Measurements from ENCODE around the gene SELP.

The SELP gene

DNA sequence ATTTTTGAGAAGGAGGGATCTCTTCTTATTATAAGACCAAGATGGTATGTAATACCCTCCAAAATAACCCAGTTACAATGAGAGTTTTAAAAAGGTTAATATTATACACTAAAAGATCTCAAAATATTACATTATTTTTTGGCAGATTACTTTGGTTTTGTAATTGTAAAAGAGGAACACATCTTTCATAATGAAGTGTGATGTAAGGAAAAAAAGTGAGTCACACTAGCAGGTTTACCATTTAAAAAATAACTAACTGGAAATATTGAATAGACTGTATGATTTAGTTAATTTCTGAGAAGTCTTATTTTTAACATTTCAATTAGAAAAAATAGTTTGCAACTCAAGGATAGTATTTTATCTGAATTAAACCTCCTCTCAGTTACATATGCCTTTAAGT, 44.7 kb downstream of the SELP start:
- TF ChIP-seq, protein P1, sequence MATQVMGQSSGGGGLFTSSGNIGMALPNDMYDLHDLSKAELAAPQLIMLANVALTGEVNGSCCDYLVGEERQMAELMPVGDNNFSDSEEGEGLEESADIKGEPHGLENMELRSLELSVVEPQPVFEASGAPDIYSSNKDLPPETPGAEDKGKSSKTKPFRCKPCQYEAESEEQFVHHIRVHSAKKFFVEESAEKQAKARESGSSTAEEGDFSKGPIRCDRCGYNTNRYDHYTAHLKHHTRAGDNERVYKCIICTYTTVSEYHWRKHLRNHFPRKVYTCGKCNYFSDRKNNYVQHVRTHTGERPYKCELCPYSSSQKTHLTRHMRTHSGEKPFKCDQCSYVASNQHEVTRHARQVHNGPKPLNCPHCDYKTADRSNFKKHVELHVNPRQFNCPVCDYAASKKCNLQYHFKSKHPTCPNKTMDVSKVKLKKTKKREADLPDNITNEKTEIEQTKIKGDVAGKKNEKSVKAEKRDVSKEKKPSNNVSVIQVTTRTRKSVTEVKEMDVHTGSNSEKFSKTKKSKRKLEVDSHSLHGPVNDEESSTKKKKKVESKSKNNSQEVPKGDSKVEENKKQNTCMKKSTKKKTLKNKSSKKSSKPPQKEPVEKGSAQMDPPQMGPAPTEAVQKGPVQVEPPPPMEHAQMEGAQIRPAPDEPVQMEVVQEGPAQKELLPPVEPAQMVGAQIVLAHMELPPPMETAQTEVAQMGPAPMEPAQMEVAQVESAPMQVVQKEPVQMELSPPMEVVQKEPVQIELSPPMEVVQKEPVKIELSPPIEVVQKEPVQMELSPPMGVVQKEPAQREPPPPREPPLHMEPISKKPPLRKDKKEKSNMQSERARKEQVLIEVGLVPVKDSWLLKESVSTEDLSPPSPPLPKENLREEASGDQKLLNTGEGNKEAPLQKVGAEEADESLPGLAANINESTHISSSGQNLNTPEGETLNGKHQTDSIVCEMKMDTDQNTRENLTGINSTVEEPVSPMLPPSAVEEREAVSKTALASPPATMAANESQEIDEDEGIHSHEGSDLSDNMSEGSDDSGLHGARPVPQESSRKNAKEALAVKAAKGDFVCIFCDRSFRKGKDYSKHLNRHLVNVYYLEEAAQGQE (IDR thresholded peaks at IDR 0.05; ENCODE audit: low read depth), result no peak
- TF ChIP-seq EGR1 (IDR thresholded peaks at IDR 0.05) (no peak), RAD21 (IDR thresholded peaks at IDR 0.05; ENCODE audit: low read depth) (no peak), ZBTB7A (IDR thresholded peaks at IDR 0.05; ENCODE audit: low read depth) (no peak), NFIC (IDR thresholded peaks at IDR 0.05) (no peak), CEBPB (IDR thresholded peaks at IDR 0.05) (no peak), CREB1 (IDR thresholded peaks at IDR 0.05; ENCODE audit: low read depth) (no peak), EP300 (IDR thresholded peaks at IDR 0.05; ENCODE audit: borderline replicate concordance) (no peak), TEAD4 (IDR thresholded peaks at IDR 0.05) (no peak), TCF12 (IDR thresholded peaks at IDR 0.05; ENCODE audit: low read depth) (no peak), FOXM1 (IDR thresholded peaks at IDR 0.05; ENCODE audit: borderline replicate concordance, low read depth) (no peak), YY1 (IDR thresholded peaks at IDR 0.05; ENCODE audit: low read depth) (no peak), TAF1 (IDR thresholded peaks at IDR 0.05; ENCODE audit: low read depth) (no peak)
- TF ChIP-seq, protein P2, sequence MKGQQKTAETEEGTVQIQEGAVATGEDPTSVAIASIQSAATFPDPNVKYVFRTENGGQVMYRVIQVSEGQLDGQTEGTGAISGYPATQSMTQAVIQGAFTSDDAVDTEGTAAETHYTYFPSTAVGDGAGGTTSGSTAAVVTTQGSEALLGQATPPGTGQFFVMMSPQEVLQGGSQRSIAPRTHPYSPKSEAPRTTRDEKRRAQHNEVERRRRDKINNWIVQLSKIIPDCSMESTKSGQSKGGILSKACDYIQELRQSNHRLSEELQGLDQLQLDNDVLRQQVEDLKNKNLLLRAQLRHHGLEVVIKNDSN (IDR thresholded peaks at IDR 0.05), result no peak
- TF ChIP-seq, protein P3, sequence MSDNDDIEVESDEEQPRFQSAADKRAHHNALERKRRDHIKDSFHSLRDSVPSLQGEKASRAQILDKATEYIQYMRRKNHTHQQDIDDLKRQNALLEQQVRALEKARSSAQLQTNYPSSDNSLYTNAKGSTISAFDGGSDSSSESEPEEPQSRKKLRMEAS (IDR thresholded peaks at IDR 0.05), result no peak

DNA sequence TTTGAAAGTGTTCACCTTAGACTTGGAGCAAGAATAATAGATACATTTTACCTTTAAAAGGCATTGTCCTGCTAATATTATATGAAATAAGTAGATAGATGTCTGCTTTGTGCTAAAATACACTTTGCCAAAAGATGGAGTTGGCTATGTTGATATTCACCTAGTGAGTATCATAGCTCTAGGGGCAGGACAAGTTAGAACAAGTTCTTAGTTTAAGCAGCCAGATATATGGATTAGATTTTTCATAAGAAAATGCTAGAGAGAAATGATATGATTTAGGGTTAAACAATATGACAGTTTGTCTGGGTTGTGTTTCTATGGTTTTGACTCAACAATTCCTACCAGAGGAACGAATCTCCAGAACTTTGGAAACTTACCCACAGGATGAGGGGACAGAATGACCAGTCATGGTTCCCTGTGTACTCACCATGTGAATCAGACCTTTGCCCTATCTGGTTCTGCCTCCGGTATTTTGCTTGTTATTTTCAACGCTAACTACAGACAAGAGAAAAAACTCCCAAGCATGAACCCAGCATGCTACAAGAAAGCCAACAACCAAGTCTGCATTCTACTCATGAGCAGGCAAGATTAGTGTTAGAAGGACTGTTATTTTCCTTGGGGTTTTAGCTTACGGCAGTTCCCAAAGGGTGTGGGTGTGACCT, 45.3 kb downstream of the SELP start:
- no peak for TF ChIP-seq EGR1 (IDR thresholded peaks at IDR 0.05)
- TF ChIP-seq TEAD4 (IDR thresholded peaks at IDR 0.05), result no peak
- no peak for TF ChIP-seq TCF12 (IDR thresholded peaks at IDR 0.05; ENCODE audit: low read depth)
- TF ChIP-seq EP300 (IDR thresholded peaks at IDR 0.05; ENCODE audit: borderline replicate concordance), result no peak
- TF ChIP-seq, protein P2 (IDR thresholded peaks at IDR 0.05), result no peak
- no peak for TF ChIP-seq CREB1 (IDR thresholded peaks at IDR 0.05; ENCODE audit: low read depth)
- no peak for TF ChIP-seq NFIC (IDR thresholded peaks at IDR 0.05)
- TF ChIP-seq ZBTB7A (IDR thresholded peaks at IDR 0.05; ENCODE audit: low read depth), result no peak
- no peak for TF ChIP-seq RAD21 (IDR thresholded peaks at IDR 0.05; ENCODE audit: low read depth)
- TF ChIP-seq TAF1 (IDR thresholded peaks at IDR 0.05; ENCODE audit: low read depth), result no peak

DNA sequence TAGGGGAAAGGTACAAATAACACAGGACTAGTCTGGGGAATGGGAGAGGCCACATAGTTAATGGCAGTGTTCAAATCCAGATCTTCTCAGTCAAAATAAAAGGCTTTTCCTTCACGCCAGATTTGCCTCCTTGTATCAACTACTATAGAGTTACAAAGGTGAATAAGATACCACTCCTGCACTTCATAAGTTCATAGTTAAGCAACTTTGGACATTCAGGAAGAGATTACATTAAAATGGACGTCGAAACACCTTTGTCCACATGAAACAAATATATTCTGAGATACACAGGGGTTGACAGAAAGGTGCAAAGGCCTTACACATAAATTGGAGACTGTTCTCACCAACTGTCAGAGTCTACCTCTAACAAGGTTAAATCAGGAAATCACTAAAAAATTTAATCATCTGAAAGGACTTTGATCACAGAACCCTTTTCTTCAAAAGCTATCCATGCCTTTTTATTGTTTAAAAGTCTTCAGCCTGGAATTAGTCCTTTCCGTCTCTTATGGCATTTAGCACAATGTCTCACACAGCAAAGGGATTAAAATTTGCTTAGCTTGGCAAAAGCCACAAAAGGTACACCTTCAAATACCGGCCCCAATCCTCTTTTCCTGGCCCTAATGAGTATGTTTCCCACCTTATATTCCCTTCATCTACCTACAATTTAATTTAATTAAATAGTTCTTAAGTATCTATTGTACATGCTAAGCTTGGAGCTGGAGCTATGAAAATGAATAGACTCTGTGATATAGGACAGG, 51.8 kb downstream of the SELP start:
- TF ChIP-seq RAD21 (IDR thresholded peaks at IDR 0.05; ENCODE audit: low read depth) (no peak), EP300 (IDR thresholded peaks at IDR 0.05; ENCODE audit: borderline replicate concordance) (no peak)

DNA sequence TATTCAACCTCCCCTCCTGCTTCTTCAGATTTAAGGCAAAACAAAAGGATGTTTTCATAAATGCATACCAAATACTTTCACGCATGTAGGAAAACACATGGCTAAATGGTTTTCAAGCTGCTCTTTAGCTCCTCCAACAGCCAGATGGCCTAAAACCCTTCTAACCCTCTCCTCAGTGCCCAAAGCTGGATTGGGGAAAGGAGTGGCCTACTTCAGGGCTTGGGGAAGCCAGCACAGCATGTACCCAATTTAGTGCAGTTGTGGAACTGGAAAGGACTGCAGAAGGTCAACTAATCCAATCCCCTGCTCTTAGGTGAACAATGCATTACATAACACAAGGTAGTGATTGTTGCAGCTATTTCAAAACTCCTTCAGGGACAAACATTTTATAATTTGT, 53.0 kb downstream of the SELP start:
- TF ChIP-seq YY1 (IDR thresholded peaks at IDR 0.05; ENCODE audit: low read depth) (no peak), TEAD4 (IDR thresholded peaks at IDR 0.05) (no peak)

DNA sequence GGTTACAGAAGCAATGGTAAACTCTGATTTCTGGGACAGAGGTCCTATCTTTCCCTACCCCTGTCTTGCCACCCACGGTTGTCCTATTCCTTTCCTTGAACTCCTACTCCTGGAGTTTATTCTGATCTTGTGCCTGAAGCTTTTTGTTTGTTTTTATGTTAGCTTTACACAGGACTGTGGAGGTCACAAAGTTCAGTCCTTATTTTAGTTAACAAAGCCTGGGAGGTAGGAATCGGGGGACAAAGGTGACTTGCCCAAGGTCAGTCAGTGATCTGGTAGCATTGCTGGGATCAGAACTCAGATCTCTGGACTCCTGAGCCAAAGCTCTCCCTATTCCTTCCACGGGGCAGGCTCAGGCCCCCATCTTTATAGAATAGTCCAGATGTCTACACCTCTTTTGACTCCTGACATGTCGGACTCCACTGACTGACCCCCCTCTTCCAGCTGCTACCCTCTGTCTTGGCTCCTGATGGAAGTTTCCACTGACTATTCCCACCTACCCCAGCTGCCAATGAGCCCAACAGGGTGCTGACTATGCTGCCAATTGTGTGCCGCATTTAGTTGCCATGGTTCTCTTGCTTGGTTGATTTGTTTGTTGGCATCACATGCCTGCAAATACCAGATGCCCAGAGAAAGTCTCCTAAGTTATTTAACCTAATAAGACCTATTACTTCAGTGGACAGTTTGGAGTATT, 53.5 kb downstream of the SELP start:
- TF ChIP-seq TEAD4 (IDR thresholded peaks at IDR 0.05) (no peak), EP300 (IDR thresholded peaks at IDR 0.05; ENCODE audit: borderline replicate concordance) (no peak), NFIC (IDR thresholded peaks at IDR 0.05) (no peak), FOXM1 (IDR thresholded peaks at IDR 0.05; ENCODE audit: borderline replicate concordance, low read depth) (no peak), CEBPB (IDR thresholded peaks at IDR 0.05) (no peak), RAD21 (IDR thresholded peaks at IDR 0.05; ENCODE audit: low read depth) (no peak), CREB1 (IDR thresholded peaks at IDR 0.05; ENCODE audit: low read depth) (no peak), TCF12 (IDR thresholded peaks at IDR 0.05; ENCODE audit: low read depth) (no peak), EGR1 (IDR thresholded peaks at IDR 0.05) (no peak), YY1 (IDR thresholded peaks at IDR 0.05; ENCODE audit: low read depth) (no peak), TAF1 (IDR thresholded peaks at IDR 0.05; ENCODE audit: low read depth) (no peak), ZBTB7A (IDR thresholded peaks at IDR 0.05; ENCODE audit: low read depth) (no peak)
- TF ChIP-seq, protein P1 (IDR thresholded peaks at IDR 0.05; ENCODE audit: low read depth), result no peak
- TF ChIP-seq, protein P3 (IDR thresholded peaks at IDR 0.05), result no peak
- TF ChIP-seq, protein P2 (IDR thresholded peaks at IDR 0.05), result no peak

All from Ishikawa (cell line).